SK-N-SH treated with all-trans-retinoic acid at 6 μM for 48 hours (cell line): ENCODE measurements around the gene KIAA0319L.

ENCODE experiments used
- ARNTL ChIP-seq: fragments of 450-650 bp; formaldehyde crosslinking; IDR thresholded peaks from 2 replicates; pipeline ENCODE4 v1.5.0; 2020; ENCODE audit warnings: low read depth, mild to moderate bottlenecking, moderate library complexity, borderline replicate concordance
- BACH2 ChIP-seq: fragments of 250-450 bp; sonication (Bioruptor Pico); IDR thresholded peaks from 2 replicates; pipeline ENCODE4 v1.9.0; 2021; ENCODE audit warnings: mild to moderate bottlenecking, borderline replicate concordance
- CSRNP3 ChIP-seq: fragments of 250-450 bp; sonication (Bioruptor Pico); IDR thresholded peaks from 2 replicates; pipeline ENCODE4 v1.5.1; 2021; ENCODE audit warnings: mild to moderate bottlenecking, moderate library complexity
- ESRRG ChIP-seq: fragments of 250-450 bp; sonication (Bioruptor Pico); IDR thresholded peaks from 2 replicates; pipeline ENCODE4 v1.6.1; 2021; ENCODE audit warnings: mild to moderate bottlenecking
- GLIS3 ChIP-seq: fragments of 250-450 bp; sonication (Bioruptor Pico); IDR thresholded peaks from 2 replicates; pipeline ENCODE4 v1.5.0; 2020; ENCODE audit warnings: mild to moderate bottlenecking, moderate library complexity
- POU6F1 ChIP-seq: fragments of 250-450 bp; sonication (Bioruptor Pico); IDR thresholded peaks from 2 replicates; pipeline ENCODE4 v1.8.0; 2021; ENCODE audit warnings: low read depth, mild to moderate bottlenecking, moderate library complexity, borderline replicate concordance
- RARB ChIP-seq: fragments of 250-450 bp; sonication (Bioruptor Pico); IDR thresholded peaks from 2 replicates; pipeline ENCODE4 v1.8.0; 2021; ENCODE audit warnings: mild to moderate bottlenecking, moderate library complexity
- SNAI2 ChIP-seq: fragments of 250-450 bp; sonication (Bioruptor Pico); IDR thresholded peaks from 2 replicates; pipeline ENCODE4 v1.5.0; 2020; ENCODE audit warnings: mild to moderate bottlenecking, moderate library complexity
- TCF4 ChIP-seq: fragments of 250-450 bp; sonication (Bioruptor Pico); IDR thresholded peaks from 2 replicates; pipeline ENCODE4 v1.8.0; 2021; ENCODE audit warnings: mild to moderate bottlenecking, moderate library complexity, borderline replicate concordance
- TSHZ2 ChIP-seq: fragments of 250-450 bp; sonication (Bioruptor Pico); IDR thresholded peaks from 2 replicates; pipeline ENCODE4 v1.5.0; 2020; ENCODE audit warnings: mild to moderate bottlenecking, moderate library complexity
- ZFP3 ChIP-seq: fragments of 250-450 bp; sonication (Bioruptor Pico); IDR thresholded peaks from 2 replicates; pipeline ENCODE4 v1.5.0; 2020; ENCODE audit warnings: mild to moderate bottlenecking, moderate library complexity
- ZFP30 ChIP-seq: fragments of 450-650 bp; formaldehyde crosslinking; IDR thresholded peaks from 2 replicates; pipeline ENCODE4 v1.5.0; 2022; ENCODE audit warnings: mild to moderate bottlenecking, moderate library complexity
- ZNF70 ChIP-seq: fragments of 450-650 bp; formaldehyde crosslinking; IDR thresholded peaks from 2 replicates; pipeline ENCODE4 v1.5.0; 2020; ENCODE audit warnings: mild to moderate bottlenecking, moderate library complexity
- TF ChIP-seq, protein P1 (sequence below): fragments of 250-450 bp; sonication (Bioruptor Pico); IDR thresholded peaks from 2 replicates; pipeline ENCODE4 v1.8.0; 2020; ENCODE audit warnings: mild to moderate bottlenecking, moderate library complexity, borderline replicate concordance

GRCh38 chr1:35507947-35508346 is 49.3 kb downstream of the KIAA0319L start:
- no peak for TF ChIP-seq ZFP3 (CRISPR knock-in tag)
- TF ChIP-seq RARB = no peak
- TF ChIP-seq, protein P1, sequence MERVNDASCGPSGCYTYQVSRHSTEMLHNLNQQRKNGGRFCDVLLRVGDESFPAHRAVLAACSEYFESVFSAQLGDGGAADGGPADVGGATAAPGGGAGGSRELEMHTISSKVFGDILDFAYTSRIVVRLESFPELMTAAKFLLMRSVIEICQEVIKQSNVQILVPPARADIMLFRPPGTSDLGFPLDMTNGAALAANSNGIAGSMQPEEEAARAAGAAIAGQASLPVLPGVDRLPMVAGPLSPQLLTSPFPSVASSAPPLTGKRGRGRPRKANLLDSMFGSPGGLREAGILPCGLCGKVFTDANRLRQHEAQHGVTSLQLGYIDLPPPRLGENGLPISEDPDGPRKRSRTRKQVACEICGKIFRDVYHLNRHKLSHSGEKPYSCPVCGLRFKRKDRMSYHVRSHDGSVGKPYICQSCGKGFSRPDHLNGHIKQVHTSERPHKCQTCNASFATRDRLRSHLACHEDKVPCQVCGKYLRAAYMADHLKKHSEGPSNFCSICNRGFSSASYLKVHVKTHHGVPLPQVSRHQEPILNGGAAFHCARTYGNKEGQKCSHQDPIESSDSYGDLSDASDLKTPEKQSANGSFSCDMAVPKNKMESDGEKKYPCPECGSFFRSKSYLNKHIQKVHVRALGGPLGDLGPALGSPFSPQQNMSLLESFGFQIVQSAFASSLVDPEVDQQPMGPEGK = no peak
- no peak for TF ChIP-seq BACH2 (CRISPR knock-in tag)
- TF ChIP-seq POU6F1 (CRISPR knock-in tag) = no peak
- no peak for TF ChIP-seq ZNF70 (CRISPR knock-in tag)
- no peak for TF ChIP-seq SNAI2 (CRISPR knock-in tag)
- no peak for TF ChIP-seq CSRNP3 (CRISPR knock-in tag)
- TF ChIP-seq GLIS3 (CRISPR knock-in tag) = no peak
- TF ChIP-seq ARNTL (CRISPR knock-in tag) = no peak
- no peak for TF ChIP-seq TCF4 (CRISPR knock-in tag)
- no peak for TF ChIP-seq ZFP30
- TF ChIP-seq TSHZ2 (CRISPR knock-in tag) = no peak
- no peak for TF ChIP-seq ESRRG (CRISPR knock-in tag)
